8988T (cell line): ENCODE data around the gene PDXK.
"Not testable (repeated sequence)": the region's sequence is repeated elsewhere in the genome, so short reads cannot be mapped to it uniquely, and the experiment has no call there.

Source experiments
- DNase-seq: peaks from one replicate; pipeline ENCODE4 v3.0.0; 2011

PDXK gene

GRCh38 chr21:43697758-43698643, 20.9 kb upstream of the PDXK start:
- DNase-seq, result no peak

GRCh38 chr21:43699492-43699777, 19.5 kb upstream of the PDXK start:
- DNase-seq, result not testable (repeated sequence)

- DNase-seq, result no peak
Observed at GRCh38 chr21:43699933-43700599, 18.9 kb upstream of the PDXK start.

- DNase-seq, result no peak
Observed at GRCh38 chr21:43701936-43702784, 16.8 kb upstream of the PDXK start.

GRCh38 chr21:43702785-43703034, 16.2 kb upstream of the PDXK start:
- no peak for DNase-seq

- no peak for DNase-seq
Observed at GRCh38 chr21:43703035-43703880, 15.7 kb upstream of the PDXK start.

- DNase-seq, result no peak
Observed at GRCh38 chr21:43707462-43707861, 11.5 kb upstream of the PDXK start.

GRCh38 chr21:43708745-43709381, 10.1 kb upstream of the PDXK start:
- no peak for DNase-seq

- no peak for DNase-seq
Observed at GRCh38 chr21:43712268-43712942, 6.5 kb upstream of the PDXK start.

- DNase-seq, result not testable (repeated sequence)
Observed at GRCh38 chr21:43713123-43713522, 5.8 kb upstream of the PDXK start.

- DNase-seq, result no peak
Observed at GRCh38 chr21:43716376-43717165, 2.4 kb upstream of the PDXK start.

- DNase-seq, result no peak
Observed at GRCh38 chr21:43717166-43717853, 1.6 kb upstream of the PDXK start.

- DNase-seq, result no peak
Observed at GRCh38 chr21:43717967-43718871, 710 bp upstream of the PDXK start.

- DNase-seq, result no peak
Observed at GRCh38 chr21:43719748-43720538, 1.0 kb downstream of the PDXK start.

- DNase-seq, result no peak
Observed at GRCh38 chr21:43720539-43721166, 1.7 kb downstream of the PDXK start.

GRCh38 chr21:43721206-43721605, 2.3 kb downstream of the PDXK start:
- DNase-seq, result no peak

- no peak for DNase-seq
Observed at GRCh38 chr21:43721939-43722338, 3.0 kb downstream of the PDXK start.

- no peak for DNase-seq
Observed at GRCh38 chr21:43723648-43724047, 4.7 kb downstream of the PDXK start.
